Activated CD4-positive, alpha-beta T cell treated with anti-CD3 and anti-CD28 coated beads, Interleukin-2, amount 10 ng/mL, durations not matched to agents 24 days and 14 days (primary cell): ENCODE measurements around the gene CDKAL1. TPM values are rescaled to one million over a fixed set of nuclear protein-coding genes. Genes with fewer than 3 reads are reported as not detected.

Source experiments
- DNase-seq: peaks from one replicate; pipeline ENCODE4 v3.0.0; 2022
- H3K27ac Mint-ChIP-seq: one replicate; pipeline ENCODE4 v1.8.0; 2022; ENCODE audit warnings: mild to moderate bottlenecking, mixed read lengths
- H3K27me3 Mint-ChIP-seq: one replicate; pipeline ENCODE4 v1.8.0; 2022; ENCODE audit warnings: mixed read lengths
- H3K36me3 Mint-ChIP-seq: one replicate; pipeline ENCODE4 v1.8.0; 2022; ENCODE audit warnings: low read depth, mild to moderate bottlenecking, mixed read lengths
- H3K4me1 Mint-ChIP-seq: one replicate; pipeline ENCODE4 v1.8.0; 2021; ENCODE audit warnings: mixed read lengths
- H3K4me3 Mint-ChIP-seq: one replicate; pipeline ENCODE4 v1.8.0; 2022; ENCODE audit warnings: mild to moderate bottlenecking, moderate library complexity, mixed read lengths
- H3K9me3 Mint-ChIP-seq: one replicate; pipeline ENCODE4 v1.8.0; 2021; ENCODE audit warnings: mixed read lengths
- intact Hi-C: fragments of 100-400 bp; cut with micrococcal nuclease; formaldehyde crosslinking; loops from one replicate; pipeline ENCODE4 v1.15.1; 2023
- total RNA-seq: library from RNA; stranded (reverse); gene quantifications from 2 replicates; pipeline ENCODE4 v1.2.3, GENCODE V29; 2022

CDKAL1 gene
- total RNA-seq, 1 donor from 2014 or later: 29.1 TPM

DNA sequence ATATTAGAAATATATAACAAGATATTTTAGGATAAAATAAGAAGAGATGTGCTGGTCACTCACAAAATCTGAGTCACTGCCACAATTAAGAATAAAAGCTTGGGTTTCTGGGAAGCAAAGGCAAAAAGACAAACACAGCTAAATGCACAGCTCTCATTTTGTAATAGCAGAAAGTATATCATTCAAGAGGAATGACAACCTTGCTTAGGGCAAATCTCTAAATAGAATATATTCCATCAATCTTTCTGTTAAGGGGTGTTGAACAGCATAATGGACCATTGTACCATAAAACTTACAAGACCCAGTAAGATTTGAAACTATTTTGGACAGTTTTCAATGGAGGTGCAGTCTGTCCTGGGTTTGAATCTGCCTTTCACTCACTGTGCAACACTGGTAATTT is 594.3 kb downstream of the CDKAL1 start:
- no peaks in the 10 kb centered on the region for H3K9me3 Mint-ChIP-seq
- DNase-seq: no peak
- no peak overlapping the region for H3K4me3 Mint-ChIP-seq
- intact Hi-C loops: no loop called here
- no peaks in the 10 kb centered on the region for H3K27me3 Mint-ChIP-seq
- no peak overlapping the region for H3K27ac Mint-ChIP-seq
- H3K36me3 Mint-ChIP-seq: no peaks in the 10 kb centered on the region
- no peaks in the 10 kb centered on the region for H3K4me1 Mint-ChIP-seq

DNA sequence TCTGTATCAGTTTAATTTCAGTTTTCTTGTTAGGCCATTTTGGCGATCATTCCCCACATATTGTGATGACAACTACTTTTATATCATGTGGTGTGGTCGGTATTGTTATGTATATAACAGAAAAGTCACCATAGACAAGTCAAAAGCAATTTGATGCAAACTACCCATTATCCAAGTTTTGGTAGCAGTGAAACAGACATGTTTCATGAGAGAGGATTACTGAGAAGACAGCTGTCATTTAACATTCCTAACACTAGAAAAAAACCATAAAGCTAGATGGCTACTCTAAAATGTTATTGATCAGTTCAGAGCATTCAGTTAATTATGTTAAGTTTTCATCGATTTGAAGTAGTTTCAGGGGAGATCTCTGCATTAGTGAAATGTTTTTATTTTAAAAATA is 597.1 kb downstream of the CDKAL1 start:
- H3K4me3 Mint-ChIP-seq: no peak overlapping the region
- H3K9me3 Mint-ChIP-seq: no peaks in the 10 kb centered on the region
- intact Hi-C loops: no loop called here
- no peaks in the 10 kb centered on the region for H3K4me1 Mint-ChIP-seq
- DNase-seq: no peak
- no peak overlapping the region for H3K27ac Mint-ChIP-seq
- no peaks in the 10 kb centered on the region for H3K27me3 Mint-ChIP-seq
- H3K36me3 Mint-ChIP-seq: no peaks in the 10 kb centered on the region

DNA sequence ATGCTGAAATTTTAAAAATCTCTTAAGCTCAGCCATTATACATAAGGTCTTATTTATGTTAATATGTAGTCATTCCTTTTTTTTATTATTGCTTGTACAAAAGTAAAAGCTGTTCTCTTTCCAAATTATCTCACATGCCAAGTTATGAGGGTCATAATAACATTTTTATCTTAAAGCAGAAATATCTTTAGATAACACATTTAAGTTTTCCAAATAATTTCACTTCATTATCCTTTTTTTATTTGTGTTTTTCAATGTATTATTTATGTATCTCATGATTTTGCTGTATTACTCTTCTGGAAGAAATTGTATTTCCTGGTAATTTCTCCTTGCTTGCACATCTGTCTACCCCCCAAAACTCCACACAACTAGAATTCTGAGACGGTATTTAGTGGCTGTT is 598.2 kb downstream of the CDKAL1 start:
- intact Hi-C loops: no loop called here
- no peak overlapping the region for H3K4me3 Mint-ChIP-seq
- no peak overlapping the region for H3K27ac Mint-ChIP-seq
- no peak for DNase-seq
- no peaks in the 10 kb centered on the region for H3K36me3 Mint-ChIP-seq
- no peaks in the 10 kb centered on the region for H3K27me3 Mint-ChIP-seq
- no peaks in the 10 kb centered on the region for H3K9me3 Mint-ChIP-seq
- no peaks in the 10 kb centered on the region for H3K4me1 Mint-ChIP-seq

DNA sequence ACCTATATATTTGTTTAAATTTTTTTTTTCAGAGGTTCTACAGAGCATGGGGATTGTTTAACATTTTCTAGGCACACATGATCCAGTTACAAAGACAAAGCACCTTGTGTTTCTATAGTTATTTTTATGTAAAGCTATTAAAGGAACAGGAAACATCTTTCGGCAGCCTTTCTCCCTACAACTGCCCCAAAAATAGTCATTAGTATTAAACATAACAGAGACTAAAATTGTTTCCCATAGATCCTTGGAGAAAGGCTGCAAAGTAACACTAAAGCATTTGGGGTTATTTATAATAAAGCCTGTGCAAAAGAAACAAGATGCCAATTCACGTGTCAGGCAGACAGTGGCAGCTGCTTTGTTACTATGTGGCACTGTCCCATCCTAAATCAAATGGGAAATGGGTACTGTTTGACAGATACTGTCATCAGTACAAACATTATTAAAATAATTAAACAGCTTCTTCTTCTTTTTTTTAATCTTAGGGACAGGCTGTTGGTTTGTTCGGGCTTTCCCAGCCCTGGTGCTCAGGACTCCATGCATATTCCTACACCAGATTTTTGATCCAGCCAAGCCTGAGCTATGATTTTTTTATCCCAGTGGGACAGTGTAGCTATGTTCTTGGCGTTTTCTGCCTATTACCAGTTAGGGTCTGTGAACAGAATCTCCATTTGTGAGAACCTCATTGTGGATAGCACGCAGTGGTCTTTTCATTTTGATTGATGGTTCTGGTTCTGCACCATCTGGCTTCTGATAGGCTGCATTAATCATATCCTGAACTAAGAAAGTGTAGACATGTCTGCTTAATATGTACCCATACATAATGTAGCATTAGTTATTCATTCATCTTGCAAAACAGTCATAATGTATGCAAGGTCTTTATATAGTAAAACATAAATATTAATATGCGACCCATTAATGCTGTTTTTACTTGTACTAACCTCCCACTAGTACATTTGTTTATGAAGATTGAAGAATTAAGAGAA is 598.9 kb downstream of the CDKAL1 start:
- DNase-seq: no peak
- Mint-ChIP-seq H3K4me3 (no peak overlapping the region), H3K4me1 (no peaks in the 10 kb centered on the region), H3K36me3 (no peaks in the 10 kb centered on the region), H3K27ac (no peak overlapping the region), H3K27me3 (no peaks in the 10 kb centered on the region), H3K9me3 (no peaks in the 10 kb centered on the region)
- intact Hi-C loops: no loop called here

DNA sequence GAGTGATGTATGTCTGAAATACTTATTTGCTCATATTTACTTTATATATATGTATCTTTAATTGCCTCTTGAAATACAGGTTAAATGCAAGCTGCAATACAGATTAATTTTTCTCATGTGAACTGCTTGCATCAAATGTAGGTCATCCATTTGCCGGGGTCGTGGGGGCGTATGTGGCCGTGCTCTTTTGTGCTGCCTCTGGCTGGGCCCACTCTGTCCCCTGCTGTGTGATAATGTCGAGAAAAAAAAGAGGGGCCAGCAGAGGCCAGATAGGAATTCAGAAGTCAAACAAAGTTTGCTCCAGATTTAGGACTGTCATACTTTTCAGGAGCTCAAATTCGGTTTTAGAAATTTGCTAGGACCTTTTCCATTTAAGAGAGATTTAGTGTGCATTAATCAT is 599.6 kb downstream of the CDKAL1 start:
- H3K27ac Mint-ChIP-seq: no peak overlapping the region
- DNase-seq: no peak
- no peaks in the 10 kb centered on the region for H3K36me3 Mint-ChIP-seq
- H3K4me1 Mint-ChIP-seq: no peaks in the 10 kb centered on the region
- no peaks in the 10 kb centered on the region for H3K27me3 Mint-ChIP-seq
- intact Hi-C loops: no loop called here
- no peak overlapping the region for H3K4me3 Mint-ChIP-seq
- H3K9me3 Mint-ChIP-seq: no peaks in the 10 kb centered on the region

DNA sequence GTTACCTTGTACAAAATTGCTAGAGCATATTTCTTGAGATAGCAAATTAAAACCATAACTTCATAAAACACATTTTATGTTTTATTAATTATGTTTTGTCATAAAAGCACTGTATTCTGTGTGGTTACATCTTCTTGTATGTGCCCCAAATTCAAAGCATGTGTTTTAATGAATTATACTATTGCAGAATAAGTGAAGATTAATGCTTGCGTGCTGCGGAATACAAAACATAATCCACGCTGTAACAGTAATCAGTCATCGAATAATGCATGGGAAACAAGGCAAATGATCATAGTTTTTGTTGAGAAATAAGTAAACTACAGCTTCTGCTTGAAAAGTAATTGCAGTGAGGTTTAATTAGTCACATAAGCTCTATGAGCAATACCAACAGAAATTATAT is 600.1 kb downstream of the CDKAL1 start:
- Mint-ChIP-seq H3K36me3 (no peaks in the 10 kb centered on the region), H3K4me3 (no peak overlapping the region), H3K9me3 (no peaks in the 10 kb centered on the region), H3K27me3 (no peaks in the 10 kb centered on the region), H3K27ac (no peak overlapping the region), H3K4me1 (no peaks in the 10 kb centered on the region)
- intact Hi-C loops: no loop called here
- DNase-seq: no peak

DNA sequence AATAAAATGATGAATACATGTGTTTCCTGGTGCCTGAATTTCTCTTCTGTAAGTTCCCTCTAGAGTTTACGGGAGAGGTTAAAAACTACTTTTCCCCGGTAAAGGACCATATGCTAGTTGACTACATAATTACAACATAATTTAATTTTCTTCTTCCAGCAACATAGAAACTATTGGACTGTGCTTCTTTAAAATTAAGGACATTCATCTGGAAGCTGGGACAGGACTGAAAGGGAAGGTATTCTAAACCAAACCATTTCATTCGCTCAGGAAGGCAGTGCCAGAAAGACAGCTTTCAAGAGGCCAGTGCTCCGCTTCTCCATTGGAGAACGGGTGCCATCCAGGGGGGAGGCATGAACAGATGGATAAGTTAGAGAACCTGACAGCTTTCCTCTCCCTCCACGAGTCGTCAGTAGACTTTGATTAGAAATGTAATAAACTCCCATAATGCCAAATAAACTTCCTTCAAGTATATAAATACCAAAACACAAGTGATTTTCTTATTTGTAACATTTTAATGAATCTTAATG is 601.3 kb downstream of the CDKAL1 start:
- no peak for DNase-seq
- Mint-ChIP-seq H3K36me3 (no peaks in the 10 kb centered on the region), H3K27ac (no peak overlapping the region), H3K9me3 (peaks cover under 1% of the 10 kb centered on the region), H3K4me1 (no peaks in the 10 kb centered on the region), H3K4me3 (no peak overlapping the region), H3K27me3 (no peaks in the 10 kb centered on the region)
- intact Hi-C loops: no loop called here

DNA sequence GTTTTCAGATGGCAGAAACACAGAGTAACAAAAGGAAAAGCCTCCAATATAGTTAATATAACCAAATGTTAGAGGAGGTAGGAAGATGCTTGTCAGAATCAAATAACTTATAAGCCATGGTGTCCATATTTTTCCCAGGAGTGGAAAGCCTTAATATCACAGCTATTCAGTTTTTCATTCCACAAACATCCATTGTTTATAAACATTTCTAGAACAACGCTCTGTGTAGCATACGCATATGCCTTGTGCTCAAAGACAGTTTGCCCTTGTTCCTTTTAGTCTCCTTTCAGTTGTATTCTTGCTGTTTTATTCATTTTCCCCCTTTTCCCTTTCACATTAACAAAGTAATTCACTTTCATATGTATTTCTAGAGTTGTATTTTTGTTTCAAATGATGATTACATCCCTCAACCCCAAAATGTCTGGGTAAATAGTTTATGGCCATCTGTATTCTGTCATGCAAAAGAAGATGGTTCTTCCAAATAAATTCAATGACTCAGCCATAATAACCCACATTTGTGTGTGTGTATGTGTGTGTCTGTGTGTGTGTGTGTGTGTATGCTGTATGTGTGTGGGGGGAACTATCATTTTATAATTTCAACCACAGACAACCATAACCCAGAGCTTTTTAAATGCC is 603.6 kb downstream of the CDKAL1 start:
- Mint-ChIP-seq H3K27me3 (no peaks in the 10 kb centered on the region), H3K4me3 (no peak overlapping the region), H3K9me3 (peaks cover 3% of the 10 kb centered on the region), H3K27ac (no peak overlapping the region), H3K36me3 (peaks cover 7% of the 10 kb centered on the region), H3K4me1 (no peaks in the 10 kb centered on the region)
- intact Hi-C loops: no loop called here
- no peak for DNase-seq

DNA sequence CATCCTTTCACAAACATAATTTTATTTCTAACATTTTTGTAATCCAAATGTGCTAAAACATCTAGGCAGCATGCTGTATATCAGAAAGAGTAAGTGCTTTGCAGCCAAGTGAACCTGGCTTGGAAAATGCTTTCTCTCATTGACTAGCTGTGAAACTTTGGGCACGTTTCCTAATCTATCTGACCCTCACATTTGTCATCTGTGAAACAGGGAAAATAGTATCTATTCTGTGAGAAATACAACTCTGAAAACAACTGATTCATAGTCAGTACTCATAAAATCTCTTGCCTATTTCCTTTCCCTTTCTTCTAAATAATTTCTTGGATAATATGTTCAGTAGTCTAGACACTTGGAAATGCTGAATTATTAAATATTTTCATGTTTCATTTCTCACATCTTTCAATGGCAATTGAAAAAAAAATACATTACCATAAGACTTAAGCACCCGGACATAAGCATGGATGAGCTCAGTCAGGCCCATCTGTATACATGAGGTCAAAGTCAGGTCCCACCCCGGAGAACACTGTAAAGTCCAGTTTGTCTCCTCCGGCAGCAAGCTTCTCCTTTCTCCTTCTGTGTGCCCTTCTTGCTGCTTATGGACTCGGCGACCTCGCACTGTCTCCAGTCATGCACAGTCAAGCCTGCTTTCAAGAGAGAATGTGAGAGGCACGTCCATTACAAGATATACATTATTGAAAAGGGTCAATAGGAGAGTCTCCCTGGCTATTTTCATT is 604.2 kb downstream of the CDKAL1 start:
- Mint-ChIP-seq H3K27ac (no peak overlapping the region), H3K4me3 (no peak overlapping the region), H3K9me3 (peaks cover 3% of the 10 kb centered on the region), H3K27me3 (no peaks in the 10 kb centered on the region), H3K4me1 (no peaks in the 10 kb centered on the region), H3K36me3 (peaks cover 7% of the 10 kb centered on the region)
- no peak for DNase-seq
- intact Hi-C loops: no loop called here

DNA sequence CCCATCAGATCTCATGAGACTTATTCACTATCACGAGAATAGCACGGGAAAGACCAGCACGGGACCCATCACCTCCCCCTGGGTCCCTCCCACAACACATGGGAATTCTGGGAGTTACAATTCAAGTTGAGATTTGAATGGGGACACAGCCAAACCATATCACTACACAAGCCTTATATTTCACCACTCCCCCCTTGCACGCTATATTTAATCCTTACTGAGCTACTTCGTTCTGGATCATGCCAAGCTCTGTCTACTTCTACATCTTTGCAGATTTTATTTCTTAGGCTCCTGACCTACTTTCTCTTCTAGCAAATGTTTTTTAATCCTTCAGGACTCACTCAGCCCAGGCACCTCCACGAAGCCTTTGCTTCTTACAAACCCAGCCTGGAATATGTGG is 606.7 kb downstream of the CDKAL1 start:
- intact Hi-C loops: no loop called here
- Mint-ChIP-seq H3K4me1 (no peaks in the 10 kb centered on the region), H3K4me3 (no peak overlapping the region), H3K27ac (no peak overlapping the region), H3K36me3 (peaks cover 7% of the 10 kb centered on the region), H3K27me3 (no peaks in the 10 kb centered on the region), H3K9me3 (peaks cover 3% of the 10 kb centered on the region)
- DNase-seq: no peak

DNA sequence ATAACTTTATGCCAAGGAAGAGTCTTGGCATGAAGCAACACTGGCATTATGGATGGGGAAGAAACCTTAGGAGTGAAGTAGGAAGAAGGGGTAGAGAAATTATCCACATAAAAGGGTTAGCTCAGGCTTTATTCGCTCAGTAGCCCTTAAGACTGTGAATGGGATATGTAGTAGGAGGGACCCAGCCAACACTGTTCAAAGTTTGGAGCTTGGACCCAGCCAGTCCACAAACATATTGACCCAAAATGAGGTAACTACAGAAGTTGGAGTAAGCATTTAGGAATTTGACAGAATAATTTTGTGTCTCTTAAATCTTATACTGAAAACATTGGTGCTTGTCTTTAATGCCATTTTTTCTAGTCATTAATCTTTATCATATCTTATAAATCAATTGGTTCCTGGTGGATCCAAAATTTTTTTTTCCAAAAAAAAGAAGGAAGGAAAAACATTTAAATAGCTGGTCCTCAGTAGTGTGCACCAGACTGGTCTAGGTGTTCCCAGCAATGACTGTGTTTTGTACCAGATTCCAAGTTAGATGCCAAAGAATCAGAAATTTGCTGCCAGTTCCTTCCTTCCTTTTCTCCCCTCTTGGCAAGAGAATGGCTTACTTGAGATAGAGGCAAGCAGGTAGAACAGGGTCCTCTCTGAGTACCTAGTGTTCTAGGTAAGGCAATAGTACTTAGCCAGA is 607.5 kb downstream of the CDKAL1 start:
- no peak for DNase-seq
- Mint-ChIP-seq H3K36me3 (peaks cover 7% of the 10 kb centered on the region), H3K27ac (no peak overlapping the region), H3K27me3 (no peaks in the 10 kb centered on the region), H3K4me1 (no peaks in the 10 kb centered on the region), H3K9me3 (peaks cover 3% of the 10 kb centered on the region), H3K4me3 (no peak overlapping the region)
- intact Hi-C loops: no loop called here

DNA sequence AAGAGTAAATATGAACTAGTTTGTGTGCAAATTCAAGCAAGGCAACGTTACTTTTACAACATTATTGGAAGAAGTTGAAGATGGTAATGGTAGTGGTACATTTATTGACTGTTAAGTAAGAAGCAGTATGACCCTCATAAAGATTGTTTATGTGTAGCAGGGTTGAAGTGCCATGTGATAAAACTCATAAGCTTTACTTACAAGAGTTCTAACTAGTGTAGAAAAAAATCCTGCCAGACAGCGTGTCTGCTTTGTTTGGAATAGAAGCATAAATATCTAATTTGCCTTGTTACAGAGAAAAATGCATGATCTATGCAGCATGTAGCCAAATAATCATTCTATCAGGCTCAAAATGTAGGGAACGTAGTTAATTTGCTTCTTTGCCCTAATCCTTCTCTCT is 608.5 kb downstream of the CDKAL1 start:
- Mint-ChIP-seq H3K36me3 (peaks cover 7% of the 10 kb centered on the region), H3K4me1 (no peaks in the 10 kb centered on the region), H3K4me3 (no peak overlapping the region), H3K27ac (no peak overlapping the region), H3K27me3 (no peaks in the 10 kb centered on the region), H3K9me3 (peaks cover 3% of the 10 kb centered on the region)
- intact Hi-C loops: no loop called here
- no peak for DNase-seq

DNA sequence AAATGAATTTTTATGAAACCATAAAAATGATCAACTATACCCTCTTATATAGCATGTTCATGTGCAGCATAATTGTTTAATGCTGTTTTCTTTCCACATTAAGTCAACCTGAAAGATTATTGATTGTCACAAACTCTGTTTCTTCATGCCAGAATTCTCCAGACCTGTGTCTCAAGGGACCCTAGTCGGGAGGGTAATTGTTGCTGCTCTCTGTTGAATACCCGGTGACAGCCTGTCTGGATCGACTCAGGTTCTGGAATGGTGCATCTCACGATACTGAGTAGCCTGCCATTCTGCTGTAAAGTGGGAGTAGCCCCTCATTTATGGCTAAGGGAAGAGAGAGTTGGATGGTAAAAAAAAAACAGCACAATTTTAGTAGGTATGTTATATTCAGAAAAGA is 609.4 kb downstream of the CDKAL1 start:
- peaks cover 3% of the 10 kb centered on the region for H3K9me3 Mint-ChIP-seq
- no peak for DNase-seq
- no peaks in the 10 kb centered on the region for H3K27me3 Mint-ChIP-seq
- intact Hi-C loops: no loop called here
- H3K4me3 Mint-ChIP-seq: no peak overlapping the region
- H3K4me1 Mint-ChIP-seq: no peaks in the 10 kb centered on the region
- peaks cover 7% of the 10 kb centered on the region for H3K36me3 Mint-ChIP-seq
- no peak overlapping the region for H3K27ac Mint-ChIP-seq
